A673 (cell line): ENCODE results near the gene SGF29. TPM values are rescaled to one million over a fixed set of nuclear protein-coding genes. Genes with fewer than 3 reads are reported as not detected.

ENCODE experiments used
- BruUV-seq: library from RNA; stranded (reverse); fragments of 400-500 nt; replicated peaks from 2 replicates; lab custom pipeline; 2021; lab: Mats Ljungman, UMichigan
- CTCF ChIA-PET: fragments of 300-600 bp; sonication (Branson Sonifier 250); formaldehyde crosslinking; loops from one replicate; lab custom pipeline; 2022; ENCODE audit warnings: antibody characterized with exemption; lab: Charles Lee
- POLR2A ChIA-PET: fragments of 300-600 bp; sonication (Branson Sonifier 250); formaldehyde crosslinking; loops from one replicate; lab custom pipeline; 2022; ENCODE audit warnings: antibody characterized with exemption; ENCODE audit not compliant: low non-redundant PET; lab: Charles Lee
- DNase-seq: peaks from one replicate; pipeline ENCODE4 v3.0.0-alpha.2; 2015; ENCODE audit warnings: low spot score
- H3K27ac ChIP-seq: fragments of 200-600 bp; sonication (generic); 2 replicates; pipeline ENCODE4 v1.5.1; 2016; ENCODE audit warnings: mixed run types, low read depth, mild to moderate bottlenecking, mixed read lengths, antibody characterized with exemption, low read length; ENCODE audit not compliant: poor library complexity, severe bottlenecking
- H3K27me3 ChIP-seq: fragments of 200-600 bp; sonication (generic); replicated peaks from 2 replicates; pipeline ENCODE4 v1.6.1; 2017; ENCODE audit warnings: mixed run types, low read depth, mild to moderate bottlenecking, mixed read lengths, antibody characterized with exemption, low read length; ENCODE audit not compliant: insufficient read depth, poor library complexity
- H3K36me3 ChIP-seq: fragments of 200-600 bp; sonication (generic); 2 replicates; pipeline ENCODE4 v1.6.1; 2016; ENCODE audit warnings: mixed run types, mild to moderate bottlenecking, mixed read lengths, antibody characterized with exemption, low read length; ENCODE audit not compliant: insufficient read depth, poor library complexity, severe bottlenecking
- H3K4me1 ChIP-seq: fragments of 200-600 bp; sonication (generic); 2 replicates; pipeline ENCODE4 v1.6.1; 2017; ENCODE audit warnings: mixed run types, mild to moderate bottlenecking, mixed read lengths, antibody characterized with exemption, low read length; ENCODE audit not compliant: insufficient read depth, poor library complexity, severe bottlenecking
- H3K4me3 ChIP-seq: fragments of 200-600 bp; sonication (generic); 2 replicates; pipeline ENCODE4 v1.5.1; 2016; ENCODE audit warnings: low read depth, mixed run types, mild to moderate bottlenecking, mixed read lengths, low read length; ENCODE audit not compliant: poor library complexity, severe bottlenecking
- H3K9me3 ChIP-seq: fragments of 200-600 bp; sonication (generic); 2 replicates; pipeline ENCODE4 v1.6.1; 2016; ENCODE audit warnings: mixed run types, low read depth, mild to moderate bottlenecking, mixed read lengths, antibody characterized with exemption, low read length; ENCODE audit not compliant: poor library complexity, severe bottlenecking
- CTCF ChIP-seq: fragments of 300-800, 200-600 bp; sonication (generic); conservative IDR thresholded peaks from 2 replicates; pipeline ENCODE4 v1.5.1; 2017; ENCODE audit warnings: low read depth, mild to moderate bottlenecking, antibody characterized with exemption, low read length, moderate library complexity, mixed read lengths
- EZH2 ChIP-seq: fragments of 200-600 bp; sonication (generic); IDR thresholded peaks from 2 replicates; pipeline ENCODE4 v1.6.1; 2017; ENCODE audit warnings: borderline replicate concordance, low read depth, mild to moderate bottlenecking, mixed read lengths, antibody characterized with exemption, low read length; ENCODE audit not compliant: poor library complexity, severe bottlenecking
- intact Hi-C: fragments of 100-400 bp; cut with micrococcal nuclease; formaldehyde crosslinking; loops from one replicate; pipeline ENCODE4 v1.10.0; 2022; ENCODE audit not compliant: unreplicated experiment
- total RNA-seq: library from RNA; stranded (reverse); gene quantifications from 2 replicates; pipeline ENCODE4 v1.2.3, GENCODE V29; 2021

SGF29 gene
- total RNA-seq, 1 experiment from 2014 or later: 42.3 TPM

DNA sequence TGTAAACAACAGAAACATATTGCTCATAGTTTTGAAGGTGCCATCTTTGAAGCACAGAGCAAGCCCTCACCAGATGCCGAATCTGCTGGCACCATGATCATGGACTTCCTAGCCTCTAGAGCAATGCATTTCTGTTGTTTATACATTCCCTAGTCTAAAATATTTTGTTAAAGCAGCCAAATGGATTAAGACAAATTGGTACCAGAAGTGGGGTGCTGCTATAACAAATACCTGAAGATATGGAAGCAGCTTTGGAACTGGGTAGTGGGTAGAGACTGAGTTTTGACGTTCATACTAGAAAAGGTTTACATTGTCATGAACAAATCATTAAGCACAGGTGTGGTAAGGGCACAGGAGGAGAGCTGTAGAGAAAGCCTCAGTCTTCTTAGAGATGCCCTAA lies 13.6 kb downstream of the SGF29 start:
- BruUV-seq: no TSS peak
- no peak overlapping the region for H3K4me3 ChIP-seq
- H3K9me3 ChIP-seq: peaks cover 8% of the 10 kb centered on the region
- CTCF ChIA-PET: no interaction called here
- DNase-seq: no peak
- peaks cover 2% of the 10 kb centered on the region for H3K36me3 ChIP-seq
- H3K27ac ChIP-seq: no peak overlapping the region
- no peaks in the 10 kb centered on the region for H3K27me3 ChIP-seq
- TF ChIP-seq CTCF (no peak), EZH2 (no peak)
- POLR2A ChIA-PET: no interaction called here
- H3K4me1 ChIP-seq: no peaks in the 10 kb centered on the region
- intact Hi-C loops: no loop called here

DNA sequence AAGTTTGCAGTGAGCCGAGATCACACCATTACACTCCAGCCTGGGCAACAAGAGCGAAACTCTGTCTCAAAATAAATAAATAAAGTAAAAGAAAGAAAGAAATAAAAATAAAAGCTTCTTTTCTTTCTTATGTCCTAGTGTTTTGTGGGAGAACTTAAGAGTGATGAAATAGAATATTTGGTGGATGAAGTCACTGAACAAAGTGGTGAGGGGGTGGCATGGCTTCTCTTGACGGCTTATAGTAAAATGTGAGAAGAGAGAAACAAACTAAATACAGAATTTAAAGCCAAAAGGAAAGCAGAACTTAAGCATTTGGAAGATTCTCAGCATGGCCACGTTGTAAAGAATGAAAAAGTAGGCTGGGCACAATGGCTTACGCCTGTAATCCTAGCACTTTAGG lies 15.3 kb downstream of the SGF29 start:
- POLR2A ChIA-PET: no interaction called here
- intact Hi-C loops: no loop called here

DNA sequence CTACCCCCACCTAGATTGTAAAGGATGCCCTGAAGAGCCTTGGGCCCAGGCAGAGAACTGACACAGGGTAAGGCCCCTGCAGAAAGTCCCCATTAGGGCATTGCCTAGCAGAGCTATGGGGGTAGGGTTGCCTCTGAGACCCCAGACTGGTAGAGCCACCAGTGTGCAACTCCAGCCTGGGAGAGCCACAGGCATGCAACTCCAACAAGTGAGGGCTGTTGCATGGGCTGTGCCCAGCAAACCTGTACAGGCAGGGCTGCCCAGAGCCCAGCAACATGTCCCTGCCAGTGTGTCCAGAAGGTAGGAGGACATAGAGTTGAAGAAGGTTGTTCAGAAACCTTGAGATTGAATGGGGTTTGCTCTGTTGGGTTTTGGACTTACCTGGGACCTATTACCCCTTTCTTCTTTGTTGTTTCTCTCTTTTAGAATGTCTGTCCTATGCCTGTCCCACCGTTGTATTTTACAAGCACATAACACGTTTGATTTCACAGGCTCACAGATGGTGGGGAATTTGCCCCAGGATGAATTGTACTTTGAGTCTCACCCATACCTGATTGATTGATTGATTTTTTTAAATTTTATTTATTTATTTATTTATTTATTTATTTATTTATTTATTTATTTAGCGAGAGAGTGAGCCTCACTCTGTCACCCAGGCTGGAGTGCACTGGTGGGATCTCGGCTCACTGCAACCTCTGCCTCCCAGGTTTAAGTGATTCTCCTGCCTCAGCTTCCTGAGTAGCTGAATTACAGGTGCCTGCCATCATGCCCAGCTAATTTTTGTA lies 16.4 kb downstream of the SGF29 start:
- no peaks in the 10 kb centered on the region for H3K4me1 ChIP-seq
- POLR2A ChIA-PET: no interaction called here
- CTCF ChIA-PET: no interaction called here
- peaks cover 8% of the 10 kb centered on the region for H3K9me3 ChIP-seq
- H3K4me3 ChIP-seq: no peak overlapping the region
- no peak overlapping the region for H3K27ac ChIP-seq
- no peaks in the 10 kb centered on the region for H3K27me3 ChIP-seq
- TF ChIP-seq EZH2 (no peak), CTCF (no peak)
- H3K36me3 ChIP-seq: peaks cover 2% of the 10 kb centered on the region
- no peak for DNase-seq
- no TSS peak for BruUV-seq
- intact Hi-C loops: no loop called here

More for the DNA sequence above, 15.3 kb downstream of the SGF29 start:
- TF ChIP-seq CTCF (no peak), EZH2 (no peak)
- Histone ChIP-seq H3K9me3 (peaks cover 8% of the 10 kb centered on the region), H3K27me3 (no peaks in the 10 kb centered on the region), H3K27ac (no peak overlapping the region), H3K4me3 (no peak overlapping the region), H3K36me3 (peaks cover 2% of the 10 kb centered on the region), H3K4me1 (no peaks in the 10 kb centered on the region)
- CTCF ChIA-PET: no interaction called here
- DNase-seq: no peak
- BruUV-seq: no TSS peak
